ENCODE data around the gene OSBPL5.

- TF ChIP-seq YY1 (IDR thresholded peaks at IDR 0.05; ENCODE audit: insufficient read depth, insufficient read length): no peak
- no peak for TF ChIP-seq ZNF274 (IDR thresholded peaks at IDR 0.05; ENCODE audit: low read depth, low read length)
- TF ChIP-seq SUZ12 (IDR thresholded peaks at IDR 0.05; ENCODE audit: extremely low read depth, insufficient read depth, insufficient read length): no peak
These were observed 37.3 kb downstream of the OSBPL5 start for GRCh38 chr11:3127706-3128355.
